HepG2 (cell line): ENCODE measurements around the gene SNX27. TPM values are rescaled to one million over a fixed set of nuclear protein-coding genes. Genes with fewer than 3 reads are reported as not detected.
A peak's percentile ranks its signal among the peaks of the same experiment; 100 is the strongest.

Source experiments
- ATAC-seq: fragments of 200-7000 bp; cut with Tn5 transposase; 3 replicates; pipeline ENCODE4 v1.9.1; 2020; ENCODE audit warnings: mild to moderate bottlenecking, moderate library complexity
- BruUV-seq: library from RNA; stranded (reverse); fragments of 400-500 nt; replicated peaks from 2 replicates; lab custom pipeline; 2021; lab: Mats Ljungman, UMichigan
- CTCF ChIA-PET: fragments of 300-600 bp; formaldehyde crosslinking; extraction: SDS; loops from one replicate; lab custom pipeline; 2021; ENCODE audit warnings: low total read pairs, inconsistent platforms, low intra/inter-chr PET ratio; lab: Yijun Ruan, JAX
- POLR2A ChIA-PET: fragments of 350-600 bp; sonication (Branson Sonifier 250); formaldehyde crosslinking; loops from one replicate; lab custom pipeline; 2020; ENCODE audit warnings: antibody characterized with exemption, inconsistent platforms; lab: Yijun Ruan, JAX
- DNase-seq: peaks from one replicate; pipeline ENCODE4 v3.0.0-alpha.2; 2015; ENCODE audit warnings: low spot score
- FAIRE-seq: peaks from 3 replicates; lab custom pipeline; 2011; peaks lifted over from hg19 to GRCh38; lab: Jason Lieb, UNC
- H2AFZ ChIP-seq: one replicate; pipeline ENCODE4 v1.6.1; 2011; ENCODE audit warnings: low read length, inconsistent platforms
- H3K27ac ChIP-seq: fragments of 300-600 bp; 3 replicates; pipeline ENCODE4 v1.8.0; 2011; ENCODE audit warnings: mixed run types, mild to moderate bottlenecking, mixed read lengths, low read length, inconsistent platforms; ENCODE audit not compliant: insufficient read depth; ENCODE audit errors: extremely low read length
- H3K27me3 ChIP-seq, 2 experiments: fragments of 200-600 bp in 1 of 2; 2 replicates in 1 of 2; 3 replicates in 1 of 2; pipeline versions ENCODE4 v1.6.0 to v1.8.0; 2011; ENCODE audit warnings: low read length in 2 of 2, mild to moderate bottlenecking in 2 of 2, moderate library complexity in 2 of 2, inconsistent platforms in 1 of 2; ENCODE audit not compliant: insufficient read depth in 2 of 2, control insufficient read depth in 1 of 2
- H3K36me3 ChIP-seq, 2 experiments: fragments of 200-600 bp in 1 of 2; replicated peaks in 1 of 2; 2 replicates in 1 of 2; 3 replicates in 1 of 2; pipeline versions ENCODE4 v1.5.1 to v1.8.0; 2011; ENCODE audit warnings: low read length in 2 of 2, inconsistent platforms in 1 of 2; ENCODE audit not compliant: insufficient read depth in 2 of 2, control insufficient read depth in 1 of 2
- H3K4me1 ChIP-seq: 2 replicates; pipeline ENCODE4 v1.5.1; 2012; ENCODE audit warnings: low read length, inconsistent platforms; ENCODE audit not compliant: insufficient read depth
- H3K4me2 ChIP-seq: 2 replicates; pipeline ENCODE4 v1.6.0; 2011; ENCODE audit warnings: low read depth, low read length, inconsistent platforms
- H3K4me3 ChIP-seq, 3 experiments: fragments of 200-600 bp in 1 of 3; sonication (generic), shearing (Covaris generic) in 1 of 3; replicated peaks in 1 of 3; 2 replicates each; pipeline ENCODE4 v1.5.1; 2011 to 2016; ENCODE audit warnings: low read length in 3 of 3, inconsistent platforms in 2 of 3, low read depth in 2 of 3, mild to moderate bottlenecking in 2 of 3, control low read depth in 1 of 3, mixed read lengths in 1 of 3; ENCODE audit not compliant: insufficient read depth in 1 of 3
- H3K79me2 ChIP-seq: one replicate; pipeline ENCODE4 v1.6.1; 2011; ENCODE audit warnings: low read length, inconsistent platforms; ENCODE audit not compliant: insufficient read depth
- H3K9ac ChIP-seq: 2 replicates; pipeline ENCODE4 v1.6.0; 2011; ENCODE audit warnings: mild to moderate bottlenecking, low read depth, low read length, inconsistent platforms; ENCODE audit not compliant: insufficient read depth
- H3K9me3 ChIP-seq: 2 replicates; pipeline ENCODE4 v1.5.1; 2012; ENCODE audit warnings: mild to moderate bottlenecking, low read length
- H4K20me1 ChIP-seq: 2 replicates; pipeline ENCODE4 v1.6.0; 2011; ENCODE audit warnings: inconsistent platforms, mild to moderate bottlenecking, low read length, moderate library complexity; ENCODE audit not compliant: insufficient read depth
- ARID5B ChIP-seq: IDR thresholded peaks from 2 replicates; pipeline ENCODE4 v1.4.0; 2020; ENCODE audit warnings: mild to moderate bottlenecking, missing genetic modification reagents
- CREB1 ChIP-seq, 2 experiments: fragments of 450-650 bp in 1 of 2; IDR thresholded peaks; 2 replicates each; pipeline ENCODE4 v1.6.1; 2016 to 2017; ENCODE audit warnings: control low read depth in 1 of 2, mild to moderate bottlenecking in 1 of 2, missing compliant biosample characterization in 1 of 2, missing genetic modification characterization in 1 of 2
- ELF3 ChIP-seq: IDR thresholded peaks from 2 replicates; pipeline ENCODE4 v1.6.1; 2016; ENCODE audit warnings: missing genetic modification reagents, missing compliant biosample characterization
- FOXO1 ChIP-seq: sonication (generic); formaldehyde crosslinking; IDR thresholded peaks from 2 replicates; pipeline ENCODE4 v1.4.0; 2020; ENCODE audit warnings: missing genetic modification reagents
- MIXL1 ChIP-seq: IDR thresholded peaks from 2 replicates; pipeline ENCODE4 v1.6.1; 2016
- PAXIP1 ChIP-seq: sonication (generic); formaldehyde crosslinking; conservative IDR thresholded peaks from 2 replicates; pipeline ENCODE4 v1.4.0; 2020; ENCODE audit warnings: mild to moderate bottlenecking, missing genetic modification reagents, moderate library complexity
- REL ChIP-seq: sonication (generic); formaldehyde crosslinking; conservative IDR thresholded peaks from 2 replicates; pipeline ENCODE4 v1.8.0; 2022; ENCODE audit warnings: mild to moderate bottlenecking, missing genetic modification reagents, moderate library complexity
- SAP130 ChIP-seq: IDR thresholded peaks from 2 replicates; pipeline ENCODE4 v1.6.1; 2016; ENCODE audit warnings: low read depth
- SOX13 ChIP-seq, 3 experiments: fragments of 450-650 bp in 1 of 3; sonication (generic) in 1 of 3; formaldehyde crosslinking in 1 of 3; IDR thresholded peaks in 2 of 3; conservative IDR thresholded peaks in 1 of 3; 2 replicates each; pipeline versions ENCODE4 v1.5.0 to v1.6.1; 2016 to 2020; ENCODE audit warnings: antibody characterized with exemption in 1 of 3, mild to moderate bottlenecking in 1 of 3, missing compliant biosample characterization in 1 of 3, missing genetic modification reagents in 1 of 3, moderate library complexity in 1 of 3
- TBX3 ChIP-seq: fragments of 450-650 bp; IDR thresholded peaks from 2 replicates; pipeline ENCODE4 v1.6.1; 2017; ENCODE audit warnings: antibody characterized with exemption, mild to moderate bottlenecking, inconsistent platforms, borderline replicate concordance
- ZNF337 ChIP-seq: sonication (generic); formaldehyde crosslinking; IDR thresholded peaks from 2 replicates; pipeline ENCODE4 v1.5.1; 2020; ENCODE audit warnings: missing genetic modification reagents, low read depth, mild to moderate bottlenecking, borderline replicate concordance
- ZNF441 ChIP-seq: sonication (generic); formaldehyde crosslinking; IDR thresholded peaks from 2 replicates; pipeline ENCODE4 v1.7.0; 2021; ENCODE audit warnings: missing genetic modification reagents, borderline replicate concordance
- ZNF563 ChIP-seq: sonication (generic); formaldehyde crosslinking; IDR thresholded peaks from 2 replicates; pipeline ENCODE4 v1.8.0; 2022; ENCODE audit warnings: mild to moderate bottlenecking, moderate library complexity, missing genetic modification reagents
- ZSCAN5A ChIP-seq: sonication (generic); formaldehyde crosslinking; IDR thresholded peaks from 2 replicates; pipeline ENCODE4 v1.8.0; 2022; ENCODE audit warnings: mild to moderate bottlenecking, missing genetic modification reagents, borderline replicate concordance
- WGBS: methylation state at CpG from one replicate; pipeline ENCODE4 v1.1.6; 2017; ENCODE audit warnings: low lambda C conversion rate; 5-methylcytosine and 5-hydroxymethylcytosine counted together
- in situ Hi-C: cut with HindIII; loops from 2 replicates; pipeline ENCODE4 v1.10.0; 2017; ENCODE audit warnings: low pct_unique_long_range_greater_than_20kb; ENCODE audit not compliant: extremely low pct_ligation_motif_present
- intact Hi-C: fragments of 100-400 bp; cut with micrococcal nuclease; formaldehyde crosslinking; loops from one replicate; pipeline ENCODE4 v1.10.0; 2022; ENCODE audit not compliant: unreplicated experiment
- polyA plus RNA-seq, 8 experiments: library from polyadenylated mRNA; depleted of rRNA in 3 of 8; stranded (reverse) in 7 of 8; unstranded in 1 of 8; fragments of >200 nt; fragmentation: Illumina TruSeq in 4 of 8; extraction: Trizol in 4 of 8; gene quantifications; 2 replicates each; pipeline versions ENCODE4 v1.2.1 to v1.2.3, GENCODE V29; 2011 to 2016; ENCODE audit warnings: low read depth in 4 of 8, missing spikeins in 1 of 8, mixed read lengths in 1 of 8; ENCODE audit not compliant: insufficient read depth in 1 of 8
- total RNA-seq, 5 experiments: library from RNA; depleted of rRNA; stranded (reverse); fragments of >200 nt; fragmentation: Illumina TruSeq; extraction: Trizol; gene quantifications; 2 replicates each; pipeline ENCODE4 v1.2.3, GENCODE V29; 2016; ENCODE audit warnings: low read depth in 1 of 5

SNX27 gene
- total and polyA plus RNA-seq, 2 of the 13 experiments (the other 11 are each of a cell fraction or from before 2014, with no cell fraction given) = 14.4 to 17.8 TPM

GRCh38 chr1:151638074-151638775 lies 26.4 kb downstream of the SNX27 start:
- DNase-seq (peak; percentile 49), FAIRE-seq (peak; percentile 8), ATAC-seq (peak; percentile 66)
- WGBS = 43% methylated on average over 2 of the region's 2 CpGs
- Histone ChIP-seq H4K20me1 (no peaks in the 10 kb centered on the region), H3K4me3 (no peak overlapping the region; a peak in 1 of 6 replicates), H3K4me1 (peaks cover 28% of the 10 kb centered on the region), H2AFZ (no peak overlapping the region), H3K9me3 (no peaks in the 10 kb centered on the region), H3K4me2 (peak overlapping the region; percentile 27), H3K36me3 (peaks cover 0 to 8% of the 10 kb centered on the region in 2 experiments; a peak in 2 of 5 replicates), H3K27me3 (no peaks in the 10 kb centered on the region), H3K79me2 (peaks cover 4% of the 10 kb centered on the region), H3K27ac (peak overlapping the region; percentile 37), H3K9ac (no peak overlapping the region; the same call in 1 of the 2 replicates)
- BruUV-seq = no TSS peak
- CTCF ChIA-PET = no interaction called here
- in situ Hi-C loops = no loop called here
- intact Hi-C loops = no loop called here
- POLR2A ChIA-PET = no interaction called here
- TF ChIP-seq ZSCAN5A (CRISPR knock-in tag) = no peak
- TF ChIP-seq MIXL1 (CRISPR knock-in tag) = 0 out of 2 replicates have a peak, but pooled peaks have one; percentile 24
- no peak for TF ChIP-seq FOXO1
- no peak for TF ChIP-seq ZNF563 (CRISPR knock-in tag)
- peak; percentile 94 for TF ChIP-seq ELF3 (CRISPR knock-in tag)
- TF ChIP-seq PAXIP1 = peak; percentile 46; the same call in 1 of the 2 replicates
- no peak for TF ChIP-seq ZNF337 (CRISPR knock-in tag)
- no peak for TF ChIP-seq REL (CRISPR knock-in tag)
- no peak for TF ChIP-seq ZNF441 (CRISPR knock-in tag)
- peak; percentile 54 for TF ChIP-seq SAP130 (CRISPR knock-in tag)
- TF ChIP-seq CREB1 (IDR thresholded peaks at IDR 0.05) = no peak
- 0 out of 2 replicates have a peak, but pooled peaks have one; percentile 20 for TF ChIP-seq CREB1 (CRISPR knock-in tag; IDR thresholded peaks at IDR 0.05)
- no peak for TF ChIP-seq SOX13 (IDR thresholded peaks at IDR 0.05)
- TF ChIP-seq SOX13 (CRISPR knock-in tag; conservative IDR thresholded peaks at IDR 0.05 in 1 of 2, IDR thresholded peaks at IDR 0.05 in 1 of 2) = peak in 1 of 2 experiments; percentile 76; a peak in 1 of 4 replicates
- peak; percentile 33; the same call in 1 of the 2 replicates for TF ChIP-seq ARID5B (CRISPR knock-in tag)
- TF ChIP-seq TBX3 = no peak
